GM19452 (cell line): ENCODE results near the gene BACE1-AS.
"Not testable (repeated sequence)": the region's sequence is repeated elsewhere in the genome, so short reads cannot be mapped to it uniquely, and the experiment has no call there.

Experiments
- ATAC-seq: cut with Tn5 transposase; IDR thresholded peaks from one replicate; pipeline ENCODE4 v1.9.1; 2021; ENCODE audit not compliant: unreplicated experiment

BACE1-AS gene

DNA sequence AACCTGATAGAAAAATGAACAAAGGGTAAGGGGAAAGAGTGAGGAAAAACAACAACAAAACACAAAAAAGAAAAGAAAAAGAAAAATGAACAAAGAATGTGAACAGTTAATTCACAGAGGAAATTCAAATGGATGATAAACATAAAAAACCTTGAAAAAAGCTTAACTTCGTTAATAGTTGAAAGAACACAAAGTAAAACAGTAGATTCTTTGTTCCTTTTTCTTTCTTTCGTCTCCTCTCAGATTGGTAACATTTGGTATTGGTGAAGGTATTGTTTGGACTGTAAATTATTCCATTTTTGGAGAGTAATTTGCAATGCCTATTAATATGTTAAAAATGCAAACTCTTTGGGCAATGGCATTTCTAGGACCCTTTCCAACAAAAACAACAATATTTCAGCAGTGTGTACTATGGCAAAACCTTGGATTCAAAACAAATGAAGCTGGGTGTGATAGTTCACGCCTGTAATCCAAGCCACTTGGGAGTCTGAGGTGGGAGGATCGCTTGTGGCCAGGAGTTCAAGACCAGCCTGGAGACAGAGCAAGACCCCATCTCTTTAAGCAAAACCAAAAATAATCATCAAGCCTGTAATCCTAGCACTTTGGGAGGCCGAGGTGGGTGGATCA, 28.2 kb downstream of the BACE1-AS start:
- no peak for ATAC-seq

- ATAC-seq, result not testable (repeated sequence)
Measured at GRCh38 chr11:117327255-117327566, 36.1 kb downstream of the BACE1-AS start.

GRCh38 chr11:117327567-117328374, 36.6 kb downstream of the BACE1-AS start, which contains the start of gene CEP164:
Gene CEP164, plus strand, starts transcription at chr11:117327854. Its CDS starts 10,733 bp downstream, at chr11:117338587.
- ATAC-seq, result peak; percentile 95

GRCh38 chr11:117328375-117329010, 37.3 kb downstream of the BACE1-AS start:
- ATAC-seq, result no peak

- ATAC-seq, result no peak
Measured at GRCh38 chr11:117332843-117333242, 41.7 kb downstream of the BACE1-AS start.

- no peak for ATAC-seq
Measured at GRCh38 chr11:117333917-117334316, 42.8 kb downstream of the BACE1-AS start.

DNA sequence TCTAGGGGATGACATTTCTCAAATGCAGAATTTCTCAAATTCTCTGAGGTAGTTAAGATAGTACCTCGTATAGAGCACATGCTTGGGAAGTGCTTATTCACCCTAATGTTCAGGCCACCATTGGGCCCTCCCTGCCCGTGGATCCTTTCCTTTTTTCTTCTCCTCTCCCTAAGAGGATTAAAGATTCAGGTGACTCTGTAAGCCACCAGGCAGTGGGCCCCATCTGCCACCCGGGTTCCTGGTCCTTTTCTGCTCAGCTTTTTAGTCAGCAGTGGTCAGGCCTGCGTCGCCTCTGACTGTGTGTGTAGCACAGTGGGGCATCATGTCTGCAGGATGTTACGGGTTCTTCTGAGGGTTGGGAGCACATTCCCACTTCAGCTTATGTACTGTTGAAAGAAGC, 43.8 kb downstream of the BACE1-AS start:
- ATAC-seq, result no peak

DNA sequence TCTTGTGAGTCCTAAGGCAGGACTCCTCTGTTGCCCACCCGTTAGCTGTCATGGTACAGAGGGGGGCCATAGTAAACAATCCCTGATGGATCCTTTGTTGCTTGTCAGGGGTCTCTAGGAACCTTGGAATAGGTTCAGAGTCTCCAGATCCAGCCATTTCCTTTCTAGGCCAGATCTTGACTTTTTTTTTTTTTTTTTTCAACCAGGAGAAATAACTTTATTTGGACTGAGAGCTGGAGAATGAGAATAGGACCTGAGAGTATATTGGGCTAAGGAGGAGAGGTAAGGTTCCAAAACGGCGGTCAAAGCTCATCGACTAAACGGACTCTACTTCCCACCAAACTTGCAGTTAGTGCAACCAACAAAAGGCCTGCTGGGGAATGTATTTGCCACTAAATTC, 44.3 kb downstream of the BACE1-AS start:
- no peak for ATAC-seq

DNA sequence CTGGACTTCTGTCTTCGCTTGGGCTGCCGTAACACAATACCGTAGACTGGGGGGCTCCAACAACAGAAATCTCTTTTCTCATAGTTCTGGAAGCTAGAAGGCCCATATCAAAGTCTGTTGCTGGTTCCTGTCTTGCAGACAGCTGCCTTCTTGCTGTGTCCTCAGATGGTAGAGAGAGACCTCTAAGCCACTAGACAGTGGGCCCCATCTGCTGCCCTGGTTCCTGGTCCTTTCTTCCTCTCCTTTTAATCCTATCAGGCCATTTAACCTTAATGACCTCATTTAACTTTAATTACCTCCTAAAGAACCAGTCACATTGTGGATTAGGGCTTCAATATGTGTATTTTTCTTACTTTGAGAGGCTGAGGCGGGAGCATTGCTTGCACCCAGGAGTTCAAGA, 45.9 kb downstream of the BACE1-AS start:
- ATAC-seq, result no peak
